MV-4-11 (cell line): ENCODE measurements around the gene DMBX1.

ENCODE experiments used
- DNase-seq: peaks from one replicate; lab custom pipeline; 2025; lab: John Stamatoyannopoulos, UW

The DMBX1 gene

GRCh38 chr1:46506470-46507219 is 17.0 kb downstream of the DMBX1 start:
- DNase-seq = no peak

GRCh38 chr1:46508757-46509156 is 19.1 kb downstream of the DMBX1 start:
- peak; percentile 89 for DNase-seq

- no peak for DNase-seq
Measured at GRCh38 chr1:46510341-46510997, 20.8 kb downstream of the DMBX1 start.

- no peak for DNase-seq
Measured at GRCh38 chr1:46510998-46511365, 21.3 kb downstream of the DMBX1 start.

- no peak for DNase-seq
Measured at GRCh38 chr1:46512135-46512791, 22.6 kb downstream of the DMBX1 start.

GRCh38 chr1:46512792-46513190 is 23.2 kb downstream of the DMBX1 start:
- DNase-seq = no peak

- no peak for DNase-seq
Measured at GRCh38 chr1:46513536-46513935, 23.9 kb downstream of the DMBX1 start.

GRCh38 chr1:46515576-46515975 is 25.9 kb downstream of the DMBX1 start:
- no peak for DNase-seq

- DNase-seq = no peak
Measured at GRCh38 chr1:46516200-46516950, 26.7 kb downstream of the DMBX1 start.

GRCh38 chr1:46517010-46517600 is 27.5 kb downstream of the DMBX1 start:
- no peak for DNase-seq

- no peak for DNase-seq
Measured at GRCh38 chr1:46517932-46518498, 28.4 kb downstream of the DMBX1 start.

GRCh38 chr1:46519209-46519608 is 29.6 kb downstream of the DMBX1 start:
- peak; percentile 54 for DNase-seq

- no peak for DNase-seq
Measured at GRCh38 chr1:46520063-46520911, 30.7 kb downstream of the DMBX1 start.

GRCh38 chr1:46521414-46521813 is 31.8 kb downstream of the DMBX1 start:
- peak; percentile 60 for DNase-seq

- peak; percentile 100 for DNase-seq
Measured at GRCh38 chr1:46522184-46522968, 32.7 kb downstream of the DMBX1 start.

GRCh38 chr1:46522969-46523320 is 33.3 kb downstream of the DMBX1 start:
- no peak for DNase-seq

GRCh38 chr1:46523496-46524353 is 34.1 kb downstream of the DMBX1 start:
- DNase-seq = no peak

- no peak for DNase-seq
Measured at GRCh38 chr1:46524843-46525242, 35.2 kb downstream of the DMBX1 start.
